NCI-H446 treated with DMSO at 0.1 percent for 48 hours (cell line): ENCODE data around the gene ZFX.

ENCODE experiments used
- DNase-seq: peaks from one replicate; lab custom pipeline; 2025; lab: John Stamatoyannopoulos, UW

ZFX gene

GRCh38 chrX:24241822-24242648 is 92.5 kb downstream of the ZFX start:
- peak; percentile 42 for DNase-seq

- DNase-seq = peak; percentile 24
Measured at GRCh38 chrX:24242649-24243175, 93.2 kb downstream of the ZFX start.

- no peak for DNase-seq
Measured at GRCh38 chrX:24243188-24243587, 93.7 kb downstream of the ZFX start.

- no peak for DNase-seq
Measured at GRCh38 chrX:24243692-24244091, 94.2 kb downstream of the ZFX start.

GRCh38 chrX:24245202-24245601 is 95.7 kb downstream of the ZFX start:
- DNase-seq = no peak

- no peak for DNase-seq
Measured at GRCh38 chrX:24248042-24248441, 98.5 kb downstream of the ZFX start.

- no peak for DNase-seq
Measured at GRCh38 chrX:24253030-24253429, 103.5 kb downstream of the ZFX start.

- no peak for DNase-seq
Measured at GRCh38 chrX:24253469-24253868, 103.9 kb downstream of the ZFX start.

GRCh38 chrX:24257011-24257410 is 107.5 kb downstream of the ZFX start:
- DNase-seq = no peak

GRCh38 chrX:24259544-24260240 is 110.2 kb downstream of the ZFX start:
- peak; percentile 24 for DNase-seq

- DNase-seq = no peak
Measured at GRCh38 chrX:24260842-24261550, 111.5 kb downstream of the ZFX start.

- no peak for DNase-seq
Measured at GRCh38 chrX:24262309-24262708, 112.8 kb downstream of the ZFX start.

GRCh38 chrX:24264383-24264782 is 114.9 kb downstream of the ZFX start:
- DNase-seq = no peak
